HL-60/S4 treated with retinoic acid at 250 ng/mL for 4 days and 3 days (cell line): ENCODE results near the gene EIF2B5.

Experiments
- in situ Hi-C: fragments of 300-500 bp; cut with MboI; formaldehyde crosslinking; loops from 2 replicates; pipeline ENCODE4 v1.7.0; 2022; ENCODE audit warnings: low sequenced_read_pairs

EIF2B5 gene

DNA sequence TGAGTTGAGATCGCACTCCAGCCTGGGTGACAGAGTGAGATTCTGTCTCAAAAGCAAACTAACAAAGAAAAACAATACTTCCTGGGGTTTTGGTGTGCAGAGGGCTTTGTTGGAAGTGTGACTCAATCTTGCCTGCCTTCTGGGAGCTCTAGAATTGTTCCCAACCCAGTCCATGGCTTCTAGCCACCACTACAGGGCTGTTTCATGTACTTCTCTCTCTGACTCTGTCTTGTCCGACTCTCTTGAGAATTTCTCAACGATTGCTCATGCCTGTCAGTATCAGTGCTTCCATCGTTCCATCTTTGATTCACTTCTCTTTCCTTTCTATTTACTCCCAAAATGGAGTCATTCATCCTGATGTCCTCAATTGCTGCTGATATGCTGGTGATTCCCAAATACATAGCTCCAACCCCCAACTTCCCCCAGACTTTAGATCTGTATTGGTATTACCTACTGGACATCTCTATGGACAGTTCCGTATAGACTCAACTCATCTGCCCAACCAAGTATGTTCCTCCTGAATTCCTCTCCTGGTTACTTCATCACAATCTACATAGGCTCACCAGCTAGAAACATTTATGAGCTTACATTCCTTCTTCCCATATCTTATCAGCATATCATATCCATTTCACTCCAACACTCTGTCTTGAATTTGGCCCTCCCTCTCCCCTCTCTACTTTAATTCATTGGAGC, 37.7 kb downstream of the EIF2B5 start:
- in situ Hi-C loops, result no loop called here

DNA sequence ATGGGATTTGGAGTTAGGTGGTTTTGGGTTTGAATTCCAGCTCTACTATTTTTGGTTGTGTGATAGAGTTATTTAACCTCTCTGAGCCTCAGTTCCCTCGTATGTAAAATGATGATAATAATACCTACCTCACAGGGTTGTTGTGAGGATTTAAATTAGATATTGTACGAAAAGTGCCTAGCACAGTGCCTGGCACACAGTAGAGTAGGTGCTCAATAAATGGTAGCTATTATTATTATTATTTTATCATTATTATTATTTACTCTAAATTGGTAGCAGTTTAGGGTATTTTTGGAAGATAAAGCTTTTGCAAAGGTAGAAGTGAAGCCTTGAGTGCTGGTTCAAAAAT, 38.2 kb downstream of the EIF2B5 start:
- in situ Hi-C loops, result no loop called here

DNA sequence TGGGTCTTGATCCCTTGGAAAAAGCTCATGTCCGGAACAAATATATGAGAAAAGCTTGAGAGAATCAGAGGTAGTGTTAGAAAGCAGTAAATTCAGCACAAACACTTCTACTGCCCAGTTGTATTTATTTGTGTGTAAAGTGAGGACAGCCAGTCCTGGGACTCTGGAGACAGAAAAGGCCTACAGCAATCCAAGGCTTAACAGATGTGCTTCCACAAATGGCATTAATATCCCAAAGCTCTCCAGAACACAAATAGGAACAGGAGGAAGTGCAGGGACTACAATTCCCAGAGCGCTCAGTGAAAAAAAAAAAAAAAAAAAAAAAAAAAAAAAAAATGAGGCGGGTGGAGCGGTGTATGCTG, 39.1 kb downstream of the EIF2B5 start:
- in situ Hi-C loops, result no loop called here

DNA sequence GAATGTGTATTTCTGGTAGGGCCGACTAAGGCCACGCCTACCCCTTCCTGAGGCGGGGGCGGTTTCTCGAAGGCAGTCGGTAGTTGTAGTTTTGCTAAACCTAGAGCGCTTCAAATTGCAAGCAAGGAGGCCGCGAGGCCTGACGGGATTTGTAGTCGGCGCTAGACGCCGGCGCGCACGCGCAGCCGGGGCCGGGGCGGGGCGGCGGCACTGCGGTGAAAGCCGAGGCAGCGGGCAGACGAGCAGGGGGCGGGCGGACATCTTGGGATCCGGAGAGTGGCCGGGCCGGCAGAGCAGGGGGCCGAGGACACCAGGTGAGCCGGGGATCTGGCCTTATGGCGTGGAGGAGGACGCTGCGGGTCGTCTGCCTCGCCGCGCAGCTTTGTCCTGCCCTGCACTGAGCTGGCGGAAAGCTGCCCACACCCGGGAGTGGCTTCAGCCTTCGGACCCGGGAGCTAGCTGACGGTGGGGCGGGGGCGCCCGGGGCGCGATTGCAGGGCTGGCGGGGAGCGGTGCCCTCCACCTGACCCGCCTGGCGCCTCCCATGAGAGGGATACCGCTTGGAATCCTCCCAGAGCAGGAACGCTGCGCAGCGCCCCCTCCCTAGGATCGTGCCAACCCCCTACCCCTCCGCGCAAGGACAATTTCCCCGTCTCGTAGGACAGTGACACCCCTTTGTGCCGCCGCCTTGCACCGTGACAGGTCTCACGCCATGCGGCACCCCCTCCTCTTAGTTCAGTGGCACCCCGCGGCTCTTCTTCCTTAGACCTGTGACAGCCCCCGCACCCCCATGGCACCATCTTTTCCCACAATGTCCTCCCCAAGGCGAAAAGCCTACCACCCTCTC, 39.7 kb downstream of the EIF2B5 start, which contains the start of gene AP2M1:
Gene AP2M1, plus strand, starts transcription at position 210 of the 847 bp plus-strand sequence. CDS start 2,139 bp downstream, outside the sequence.
- in situ Hi-C loops, result no loop called here

DNA sequence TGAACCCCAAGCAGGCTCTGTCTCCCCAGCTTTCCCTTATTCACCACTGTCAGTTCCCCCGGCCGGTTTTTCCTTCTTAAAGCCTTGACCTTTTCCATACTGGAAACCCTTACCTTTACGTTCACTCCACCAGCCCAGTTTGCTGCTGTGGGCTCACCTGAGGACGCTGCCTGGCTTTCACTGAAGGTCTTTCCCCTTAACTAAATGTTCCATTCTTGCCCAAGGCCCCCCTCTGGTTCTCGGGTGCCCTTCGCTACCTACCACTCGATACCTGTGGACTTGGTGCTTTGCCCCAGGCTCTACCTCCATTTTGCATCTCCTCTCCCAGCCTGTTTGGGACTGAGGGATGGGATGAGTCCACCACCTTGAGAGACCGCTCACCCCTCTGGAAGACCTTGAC, 40.3 kb downstream of the EIF2B5 start:
- in situ Hi-C loops, result no loop called here

GRCh38 chr3:184175981-184176376, 40.8 kb downstream of the EIF2B5 start:
- in situ Hi-C loops, result no loop called here

- in situ Hi-C loops, result no loop called here
Measured at GRCh38 chr3:184176377-184177330, 41.5 kb downstream of the EIF2B5 start.

DNA sequence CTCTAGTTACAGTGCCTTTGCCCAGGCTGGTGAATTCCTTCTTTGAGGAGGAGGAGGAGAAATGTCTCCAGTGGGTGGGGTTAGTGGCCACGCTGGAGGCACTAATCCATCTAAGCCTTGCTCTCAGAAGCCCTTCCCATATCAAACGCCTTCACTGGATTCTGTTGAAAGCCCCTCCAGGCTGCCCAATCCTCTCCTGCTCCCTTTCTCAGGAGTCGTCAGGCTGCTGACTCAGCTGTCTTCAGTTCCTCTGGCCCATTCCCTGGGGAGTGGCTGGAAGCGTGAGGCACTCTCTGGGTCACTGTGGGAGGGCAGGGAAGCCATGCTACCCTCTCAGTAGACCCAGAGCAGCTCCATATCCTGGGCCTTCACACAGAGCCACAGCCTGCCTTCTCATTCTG, 42.2 kb downstream of the EIF2B5 start:
- in situ Hi-C loops, result no loop called here

- in situ Hi-C loops, result no loop called here
Measured at GRCh38 chr3:184177767-184178306, 42.7 kb downstream of the EIF2B5 start.

DNA sequence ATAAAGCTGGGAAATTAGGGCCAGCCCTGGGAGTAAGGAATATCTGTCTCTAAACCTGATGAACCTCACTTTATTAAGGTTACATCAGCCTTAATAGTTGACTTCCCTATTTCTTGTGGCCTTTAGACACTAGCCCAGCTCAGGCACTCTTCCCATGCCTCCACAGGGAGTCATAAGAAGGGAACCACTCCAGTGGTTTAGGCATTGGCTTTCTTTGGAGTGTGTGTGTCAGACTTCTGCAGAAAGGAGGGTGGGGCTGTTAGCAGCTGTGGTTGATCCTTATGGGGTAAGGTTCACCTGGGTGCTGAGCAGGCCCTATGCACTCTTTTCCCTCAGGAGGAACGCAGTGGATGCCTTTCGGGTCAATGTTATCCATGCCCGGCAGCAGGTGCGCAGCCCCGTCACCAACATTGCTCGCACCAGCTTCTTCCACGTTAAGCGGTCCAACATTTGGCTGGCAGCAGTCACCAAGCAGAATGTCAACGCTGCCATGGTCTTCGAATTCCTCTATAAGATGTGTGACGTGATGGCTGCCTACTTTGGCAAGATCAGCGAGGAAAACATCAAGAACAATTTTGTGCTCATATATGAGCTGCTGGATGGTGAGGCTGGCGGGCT, 43.5 kb downstream of the EIF2B5 start:
- in situ Hi-C loops, result no loop called here

DNA sequence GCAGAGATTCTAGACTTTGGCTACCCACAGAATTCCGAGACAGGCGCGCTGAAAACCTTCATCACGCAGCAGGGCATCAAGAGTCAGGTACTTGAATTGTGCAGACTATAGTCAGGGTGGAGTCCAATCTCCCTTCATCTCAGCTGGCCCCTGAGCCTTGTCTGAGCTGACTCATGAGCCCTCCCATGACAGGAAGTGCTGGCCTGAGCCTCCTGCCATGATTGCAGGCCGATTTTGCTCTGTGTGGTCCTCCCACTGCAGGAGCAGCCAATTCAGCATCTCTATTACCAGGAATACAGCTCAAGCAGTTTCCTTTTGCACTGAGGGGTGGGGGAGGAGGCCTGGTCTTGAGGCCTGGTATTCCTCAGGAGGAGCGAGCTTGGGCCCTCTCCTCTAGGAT, 45.0 kb downstream of the EIF2B5 start:
- in situ Hi-C loops, result no loop called here

DNA sequence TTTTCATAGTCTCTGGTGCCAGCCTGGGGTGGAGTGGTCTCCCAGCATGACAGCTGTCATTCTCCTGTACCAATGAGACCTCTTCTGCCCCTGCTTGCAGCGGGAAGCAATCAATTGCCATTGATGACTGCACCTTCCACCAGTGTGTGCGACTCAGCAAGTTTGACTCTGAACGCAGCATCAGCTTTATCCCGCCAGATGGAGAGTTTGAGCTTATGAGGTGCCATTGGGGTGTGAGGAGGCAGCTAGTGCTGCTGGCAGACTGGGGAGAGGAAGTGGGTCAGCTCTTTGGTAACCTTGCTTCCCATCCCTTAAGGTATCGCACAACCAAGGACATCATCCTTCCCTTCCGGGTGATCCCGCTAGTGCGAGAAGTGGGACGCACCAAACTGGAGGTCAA, 46.4 kb downstream of the EIF2B5 start:
- in situ Hi-C loops, result no loop called here

DNA sequence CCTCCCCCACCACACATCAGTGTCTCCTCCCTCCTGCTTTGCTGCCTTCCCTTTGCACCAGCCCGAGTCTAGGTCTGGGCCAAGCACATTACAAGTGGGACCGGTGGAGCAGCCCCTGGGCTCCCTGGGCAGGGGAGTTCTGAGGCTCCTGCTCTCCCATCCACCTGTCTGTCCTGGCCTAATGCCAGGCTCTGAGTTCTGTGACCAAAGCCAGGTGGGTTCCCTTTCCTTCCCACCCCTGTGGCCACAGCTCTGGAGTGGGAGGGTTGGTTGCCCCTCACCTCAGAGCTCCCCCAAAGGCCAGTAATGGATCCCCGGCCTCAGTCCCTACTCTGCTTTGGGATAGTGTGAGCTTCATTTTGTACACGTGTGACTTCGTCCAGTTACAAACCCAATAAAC, 48.5 kb downstream of the EIF2B5 start:
- in situ Hi-C loops, result no loop called here

DNA sequence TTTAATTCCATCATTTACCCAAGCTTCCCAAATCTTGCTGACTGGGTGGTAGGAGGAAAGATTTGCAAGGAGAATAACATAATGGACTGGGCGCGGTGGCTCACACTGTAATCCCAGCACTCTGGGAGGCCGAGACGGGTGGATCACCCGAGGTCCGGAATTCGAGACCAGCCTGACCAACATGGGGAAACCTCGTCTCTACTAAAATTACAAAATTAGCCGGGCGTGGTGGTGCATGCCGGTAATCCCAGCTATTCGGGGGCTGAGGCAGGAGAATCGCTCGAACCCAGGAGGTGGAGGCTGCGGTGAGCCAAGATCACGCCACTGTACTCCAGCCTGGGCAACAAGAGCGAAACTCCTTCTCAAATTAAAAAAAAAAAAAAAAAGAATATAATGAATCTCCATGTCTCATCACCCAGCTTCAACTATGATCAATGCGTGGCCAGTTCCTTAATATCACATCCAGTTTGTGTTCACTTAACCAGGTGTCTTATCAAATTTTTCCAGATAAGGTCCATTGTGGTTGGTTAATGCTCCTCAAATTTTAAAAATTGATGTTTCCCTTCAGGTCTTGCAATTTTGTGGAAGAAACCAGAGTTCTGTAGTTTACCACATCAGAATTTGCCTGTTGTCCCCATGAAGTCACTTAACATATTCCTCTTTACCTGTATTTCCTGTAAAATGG, 49.5 kb downstream of the EIF2B5 start:
- in situ Hi-C loops, result no loop called here

GRCh38 chr3:184185461-184186183, 50.5 kb downstream of the EIF2B5 start:
- in situ Hi-C loops, result no loop called here

GRCh38 chr3:184186184-184186901, 51.2 kb downstream of the EIF2B5 start, which contains the start of gene ABCF3:
ABCF3 (plus strand) TSS chr3:184186199; CDS start chr3:184186208, 9 bp downstream.
- in situ Hi-C loops, result no loop called here

DNA sequence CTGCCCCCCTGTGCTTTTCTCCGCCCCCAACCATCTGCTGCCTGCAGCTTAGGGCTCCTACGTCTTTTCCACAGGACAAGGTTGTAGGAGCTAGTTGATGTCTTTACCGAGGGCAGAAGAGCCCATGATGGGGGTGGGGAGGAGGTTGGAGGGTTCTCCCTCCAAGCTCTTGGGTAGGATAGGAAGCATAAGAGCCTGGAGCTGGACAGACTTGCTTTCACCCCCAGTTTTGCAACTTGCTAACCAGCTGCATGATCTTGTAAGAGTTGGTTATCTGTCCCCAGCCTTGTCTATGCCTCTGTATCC, 51.7 kb downstream of the EIF2B5 start:
- in situ Hi-C loops, result no loop called here

DNA sequence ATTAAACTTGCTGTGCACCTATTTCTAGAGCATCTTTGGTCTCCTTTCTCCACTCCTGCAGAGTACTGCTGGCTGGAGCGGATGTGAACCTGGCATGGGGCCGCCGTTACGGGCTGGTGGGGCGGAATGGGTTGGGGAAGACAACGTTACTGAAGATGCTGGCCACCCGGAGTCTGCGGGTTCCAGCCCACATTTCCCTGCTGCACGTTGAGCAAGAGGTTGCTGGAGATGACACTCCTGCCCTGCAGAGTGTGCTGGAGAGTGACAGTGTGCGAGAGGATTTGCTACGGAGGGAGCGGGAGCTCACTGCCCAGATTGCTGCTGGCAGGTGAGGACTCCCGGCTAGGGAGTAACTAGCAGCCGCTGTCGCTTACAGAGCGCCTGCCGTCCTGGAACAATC, 52.9 kb downstream of the EIF2B5 start:
- in situ Hi-C loops, result no loop called here

DNA sequence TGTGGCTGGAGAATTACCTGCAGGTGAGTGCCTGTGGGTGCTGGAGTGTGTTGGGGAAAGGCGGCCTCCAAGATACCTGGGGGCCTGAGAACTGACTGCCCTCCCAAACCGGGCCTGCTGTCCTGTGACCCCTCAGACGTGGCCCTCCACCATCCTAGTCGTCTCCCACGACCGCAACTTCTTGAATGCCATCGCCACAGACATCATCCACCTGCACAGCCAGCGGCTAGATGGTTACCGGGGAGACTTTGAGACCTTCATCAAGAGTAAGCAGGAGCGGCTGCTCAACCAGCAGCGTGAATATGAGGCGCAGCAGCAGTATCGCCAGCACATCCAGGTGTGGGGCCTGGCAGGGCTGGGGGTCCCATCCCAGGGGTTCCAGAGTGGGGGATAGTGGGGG, 54.3 kb downstream of the EIF2B5 start:
- in situ Hi-C loops, result no loop called here
